IMR-90 (cell line): ENCODE results near the gene LARP4B. TPM values are rescaled to one million over a fixed set of nuclear protein-coding genes. Genes with fewer than 3 reads are reported as not detected.

Source experiments
- ATAC-seq: fragments of 200-7000 bp; cut with Tn5 transposase; 2 replicates; pipeline ENCODE4 v1.9.1; 2020; ENCODE audit warnings: low read depth, mild to moderate bottlenecking, moderate library complexity
- BruUV-seq: library from RNA; stranded (reverse); fragments of 400-500 nt; replicated peaks from 2 replicates; lab custom pipeline; 2021; lab: Mats Ljungman, UMichigan
- CTCF ChIA-PET: fragments of 300-600 bp; formaldehyde crosslinking; extraction: SDS; loops from one replicate; lab custom pipeline; 2021; ENCODE audit warnings: antibody characterized with exemption; lab: Yijun Ruan, JAX
- POLR2A ChIA-PET: fragments of 300-600 bp; sonication (Branson Sonifier 250); formaldehyde crosslinking; loops from one replicate; lab custom pipeline; 2022; ENCODE audit warnings: antibody characterized with exemption; ENCODE audit not compliant: unreplicated experiment; lab: Charles Lee
- DNase-seq: peaks from one replicate; pipeline ENCODE4 v3.0.0; 2013
- H2AFZ ChIP-seq: replicated peaks from 2 replicates; pipeline ENCODE3; 2013; ENCODE audit warnings: low read length, mild to moderate bottlenecking; ENCODE audit not compliant: poor library complexity
- H2AK5ac ChIP-seq: 2 replicates; pipeline ENCODE4 v1.6.1; 2013; ENCODE audit warnings: low read depth, low read length, inconsistent platforms
- H2AK9ac ChIP-seq: replicated peaks from 2 replicates; pipeline ENCODE3; 2013; ENCODE audit warnings: mild to moderate bottlenecking, low read depth, low read length, moderate library complexity; ENCODE audit not compliant: poor library complexity
- H2BK120ac ChIP-seq: 2 replicates; pipeline ENCODE4 v1.6.1; 2013; ENCODE audit warnings: low read depth, low read length, inconsistent platforms
- H2BK15ac ChIP-seq: 3 replicates; pipeline ENCODE4 v1.6.1; 2013; ENCODE audit warnings: low read depth, low read length, inconsistent platforms
- H2BK20ac ChIP-seq: 2 replicates; pipeline ENCODE4 v1.6.1; 2013; ENCODE audit warnings: low read depth, mild to moderate bottlenecking, inconsistent platforms, low read length, moderate library complexity
- H2BK5ac ChIP-seq: 2 replicates; pipeline ENCODE4 v1.6.1; 2013; ENCODE audit warnings: mild to moderate bottlenecking, low read depth, low read length, inconsistent platforms; ENCODE audit not compliant: poor library complexity, severe bottlenecking
- H3K14ac ChIP-seq: replicated peaks from 2 replicates; pipeline ENCODE4 v1.6.1; 2013; ENCODE audit warnings: low read depth, low read length, inconsistent platforms
- H3K18ac ChIP-seq: 2 replicates; pipeline ENCODE4 v1.6.1; 2013; ENCODE audit warnings: low read depth, low read length, control low read depth
- H3K23ac ChIP-seq: 2 replicates; pipeline ENCODE4 v1.6.1; 2013; ENCODE audit warnings: low read depth, low read length, inconsistent platforms
- H3K27ac ChIP-seq: 2 replicates; pipeline ENCODE4 v1.5.1; 2013; ENCODE audit warnings: mild to moderate bottlenecking, control low read depth, low read length; ENCODE audit not compliant: insufficient read depth
- H3K27me3 ChIP-seq: 2 replicates; pipeline ENCODE4 v1.6.1; 2013; ENCODE audit warnings: low read length; ENCODE audit not compliant: control insufficient read depth, insufficient read depth
- H3K36me3 ChIP-seq: 2 replicates; pipeline ENCODE4 v1.6.1; 2013; ENCODE audit warnings: low read length, mixed read lengths; ENCODE audit not compliant: control insufficient read depth, insufficient read depth
- H3K4ac ChIP-seq: 2 replicates; pipeline ENCODE4 v1.6.1; 2013; ENCODE audit warnings: low read depth, low read length, inconsistent platforms
- H3K4me1 ChIP-seq: 2 replicates; pipeline ENCODE4 v1.6.1; 2013; ENCODE audit warnings: low read length, mixed read lengths; ENCODE audit not compliant: control insufficient read depth, insufficient read depth
- H3K4me2 ChIP-seq: 2 replicates; pipeline ENCODE4 v1.6.1; 2013; ENCODE audit warnings: low read depth, mild to moderate bottlenecking, control low read depth, low read length, moderate library complexity
- H3K4me3 ChIP-seq: 2 replicates; pipeline ENCODE4 v1.5.1; 2013; ENCODE audit warnings: low read depth, mild to moderate bottlenecking, control low read depth, low read length, moderate library complexity; ENCODE audit not compliant: insufficient read depth
- H3K56ac ChIP-seq: 2 replicates; pipeline ENCODE4 v1.6.1; 2013; ENCODE audit warnings: low read length, inconsistent platforms; ENCODE audit not compliant: insufficient read depth; ENCODE audit errors: extremely low read depth
- H3K79me1 ChIP-seq, 2 experiments: 2 replicates each; pipeline ENCODE4 v1.6.1; 2013; ENCODE audit warnings: low read length in 2 of 2, inconsistent platforms in 1 of 2, low read depth in 1 of 2
- H3K9ac ChIP-seq: 2 replicates; pipeline ENCODE4 v1.6.1; 2013; ENCODE audit warnings: low read depth, low read length, control low read depth
- H3K9me1 ChIP-seq: 2 replicates; pipeline ENCODE4 v1.6.1; 2013; ENCODE audit warnings: low read length, inconsistent platforms; ENCODE audit not compliant: insufficient read depth
- H3K9me3 ChIP-seq: 2 replicates; pipeline ENCODE4 v1.6.1; 2013; ENCODE audit warnings: low read length; ENCODE audit not compliant: control insufficient read depth, insufficient read depth
- H4K20me1 ChIP-seq: 2 replicates; pipeline ENCODE4 v1.6.1; 2013; ENCODE audit warnings: low read length, inconsistent platforms; ENCODE audit not compliant: insufficient read depth
- H4K5ac ChIP-seq: 2 replicates; pipeline ENCODE4 v1.6.1; 2013; ENCODE audit warnings: mild to moderate bottlenecking, low read depth, low read length, control low read depth
- H4K8ac ChIP-seq, 2 experiments: 2 replicates each; pipeline ENCODE4 v1.6.1; 2013; ENCODE audit warnings: low read depth in 2 of 2, low read length in 2 of 2, control low read depth in 1 of 2, inconsistent platforms in 1 of 2
- H4K91ac ChIP-seq: 2 replicates; pipeline ENCODE4 v1.6.1; 2013; ENCODE audit warnings: low read depth, low read length, inconsistent platforms; ENCODE audit not compliant: insufficient read depth
- BHLHE40 ChIP-seq: fragments of 150-350 bp; IDR thresholded peaks from 2 replicates; pipeline ENCODE4 v1.6.1; 2016; ENCODE audit warnings: mild to moderate bottlenecking, low read depth, low read length
- CEBPB ChIP-seq: IDR thresholded peaks from 2 replicates; pipeline ENCODE4 v1.6.1; 2012; ENCODE audit warnings: low read depth, low read length, improper control_type of control experiment
- ELK1 ChIP-seq: fragments of 150-350 bp; IDR thresholded peaks from 2 replicates; pipeline ENCODE4 v1.6.1; 2016; ENCODE audit warnings: low read depth, mild to moderate bottlenecking, low read length, moderate library complexity, borderline replicate concordance
- FOS ChIP-seq: fragments of 150-350 bp; IDR thresholded peaks from 2 replicates; pipeline ENCODE4 v1.6.1; 2016; ENCODE audit warnings: low read depth, low read length
- MAFK ChIP-seq: IDR thresholded peaks from 2 replicates; pipeline ENCODE4 v1.6.1; 2012; ENCODE audit warnings: low read depth, low read length, improper control_type of control experiment
- MXI1 ChIP-seq: IDR thresholded peaks from 2 replicates; pipeline ENCODE4 v1.6.1; 2012; ENCODE audit warnings: low read depth, mild to moderate bottlenecking, low read length, moderate library complexity, borderline replicate concordance
- RAD21 ChIP-seq: IDR thresholded peaks from 2 replicates; pipeline ENCODE4 v1.6.1; 2012; ENCODE audit warnings: low read length, improper control_type of control experiment
- RCOR1 ChIP-seq: IDR thresholded peaks from 2 replicates; pipeline ENCODE4 v1.6.1; 2012; ENCODE audit warnings: mild to moderate bottlenecking, low read length, improper control_type of control experiment; ENCODE audit not compliant: insufficient replicate concordance
- SMC3 ChIP-seq: fragments of 150-350 bp; IDR thresholded peaks from 2 replicates; pipeline ENCODE4 v1.6.1; 2016; ENCODE audit warnings: low read depth, mild to moderate bottlenecking, antibody characterized with exemption, low read length, moderate library complexity
- WGBS, 2 experiments: methylation state at CpG; one replicate each; pipeline versions ENCODE4 v1.1.5 to v1.1.7; 2013; ENCODE audit warnings: missing lambda C conversion rate in 2 of 2; ENCODE audit not compliant: insufficient read length in 1 of 2; ENCODE audit errors: extremely low coverage in 2 of 2; 5-methylcytosine and 5-hydroxymethylcytosine counted together
- dilution Hi-C: fragments of 300-500 bp; cut with HindIII; formaldehyde crosslinking; loops from one replicate; pipeline ENCODE4 v1.14.3; 2018; ENCODE audit warnings: low sequenced_read_pairs; ENCODE audit not compliant: unreplicated experiment
- in situ Hi-C: fragments of 300-500 bp; cut with MboI; formaldehyde crosslinking; loops from 3 replicates; pipeline ENCODE4 v1.14.3; 2019; ENCODE audit warnings: low sequenced_read_pairs, inconsistent platforms, mixed read lengths
- intact Hi-C: fragments of 100-400 bp; cut with micrococcal nuclease; formaldehyde crosslinking; loops from 2 replicates; pipeline ENCODE4 v1.10.0; 2022
- polyA plus RNA-seq, 3 experiments: library from polyadenylated mRNA; depleted of rRNA; stranded (reverse); fragments of >200 nt; gene quantifications; 2 replicates each; pipeline ENCODE4 v1.2.3, GENCODE V29; 2012; ENCODE audit warnings: low replicate concordance in 1 of 3
- total RNA-seq: library from RNA; depleted of rRNA; stranded (reverse); fragments of >200 nt; gene quantifications from 2 replicates; pipeline ENCODE4 v1.2.3, GENCODE V29; 2012
- TF ChIP-seq, protein P1 (sequence below): fragments of 150-350 bp; IDR thresholded peaks from 2 replicates; pipeline ENCODE4 v1.6.1; 2017; ENCODE audit warnings: mild to moderate bottlenecking, antibody characterized with exemption, low read length, low read depth

The LARP4B gene
- total and polyA plus RNA-seq, 2 of the 4 experiments (the other 2 are of a cell fraction): 24.3 to 25.5 TPM

GRCh38 chr10:964321-964987, 32.9 kb upstream of the LARP4B start:
- 51% methylated on average over 12 of the region's 15 CpGs; no CpG with 5 or more reads in 1 of the 2 experiments for WGBS, 2 experiments
- Histone ChIP-seq H2AK9ac (peak overlapping the region; percentile 23), H3K36me3 (no peaks in the 10 kb centered on the region), H3K9me3 (no peaks in the 10 kb centered on the region), H3K18ac (no peak overlapping the region), H3K14ac (no peak overlapping the region), H2BK15ac (no peak overlapping the region), H3K4me3 (no peak overlapping the region), H3K27ac (no peak overlapping the region), H3K23ac (no peak overlapping the region), H3K27me3 (peaks cover 5% of the 10 kb centered on the region; the same call in 1 of the 2 replicates), H3K9ac (no peak overlapping the region), H4K5ac (no peak overlapping the region), H2AK5ac (no peak overlapping the region), H4K20me1 (no peaks in the 10 kb centered on the region), H4K91ac (no peak overlapping the region), H2BK20ac (no peak overlapping the region), H3K9me1 (no peaks in the 10 kb centered on the region), H2BK5ac (no peak overlapping the region), H4K8ac (no peak overlapping the region), H3K4me1 (no peaks in the 10 kb centered on the region), H3K4me2 (no peak overlapping the region), H3K4ac (no peak overlapping the region), H3K56ac (no peak overlapping the region), H2AFZ (no peak overlapping the region), H3K79me1 (no peaks in the 10 kb centered on the region), H2BK120ac (no peak overlapping the region)
- ChIA-PET CTCF (no interaction called here), POLR2A (no interaction called here)
- DNase-seq (no peak), ATAC-seq (no peak)
- in situ Hi-C loops: no loop called here
- BruUV-seq: no TSS peak
- intact Hi-C loops: no loop called here
- TF ChIP-seq FOS (no peak), RAD21 (no peak), ELK1 (no peak), RCOR1 (no peak), MXI1 (no peak), MAFK (no peak), CEBPB (no peak), SMC3 (no peak), BHLHE40 (no peak)
- TF ChIP-seq, protein P1, sequence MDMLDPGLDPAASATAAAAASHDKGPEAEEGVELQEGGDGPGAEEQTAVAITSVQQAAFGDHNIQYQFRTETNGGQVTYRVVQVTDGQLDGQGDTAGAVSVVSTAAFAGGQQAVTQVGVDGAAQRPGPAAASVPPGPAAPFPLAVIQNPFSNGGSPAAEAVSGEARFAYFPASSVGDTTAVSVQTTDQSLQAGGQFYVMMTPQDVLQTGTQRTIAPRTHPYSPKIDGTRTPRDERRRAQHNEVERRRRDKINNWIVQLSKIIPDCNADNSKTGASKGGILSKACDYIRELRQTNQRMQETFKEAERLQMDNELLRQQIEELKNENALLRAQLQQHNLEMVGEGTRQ: no peak
- dilution Hi-C loops: no loop called here
